Testis (tissue), 3 donors: ENCODE results near the gene SARDH. TPM values are rescaled to one million over a fixed set of nuclear protein-coding genes. Genes with fewer than 3 reads are reported as not detected.
A peak's percentile ranks its signal among the peaks of the same experiment; 100 is the strongest.

Source experiments
- DNase-seq: peaks from one replicate; pipeline ENCODE4 v3.0.0-alpha.2; 2019
- H3K27ac ChIP-seq, 2 donors: fragments of 200-600 bp; sonication (generic); one replicate each; pipeline ENCODE4 v1.5.1; 2019
- H3K27me3 ChIP-seq: fragments of 200-600 bp; sonication (generic); one replicate; pipeline ENCODE4 v1.5.1; 2019
- H3K36me3 ChIP-seq: fragments of 200-600 bp; sonication (generic); one replicate; pipeline ENCODE4 v1.5.1; 2017; ENCODE audit warnings: low read depth; ENCODE audit errors: missing control alignments
- H3K4me1 ChIP-seq: fragments of 200-600 bp; sonication (generic); one replicate; pipeline ENCODE4 v1.5.1; 2019
- H3K4me3 ChIP-seq, 2 donors: fragments of 200-600 bp; sonication (generic); one replicate each; pipeline ENCODE4 v1.5.1; 2017 to 2019
- H3K9me3 ChIP-seq: fragments of 200-600 bp; sonication (generic); one replicate; pipeline ENCODE4 v1.5.1; 2017
- POLR2A ChIP-seq: fragments of 450-650 bp; IDR thresholded peaks from one replicate; pipeline ENCODE4 v1.6.1; 2017; ENCODE audit warnings: antibody characterized with exemption, mild to moderate bottlenecking, moderate library complexity
- WGBS, 2 donors: methylation state at CpG; one replicate each; pipeline ENCODE4 v1.1.5; 2018; 5-methylcytosine and 5-hydroxymethylcytosine counted together
- intact Hi-C: fragments of 100-400 bp; cut with DNase I; formaldehyde crosslinking; loops from one replicate; pipeline ENCODE4 v1.15.1; 2023; ENCODE audit warnings: low total_unique reads
- polyA plus RNA-seq: library from polyadenylated mRNA; stranded (reverse); fragments of 350-450 nt; fragmentation: Illumina TruSeq; extraction: RNeasy Lipid Tissue Mini Kit (QIAGEN cat#74804); gene quantifications from one replicate; pipeline ENCODE4 v1.2.3, GENCODE V29; 2014; ENCODE audit warnings: low read depth, low replicate concordance; ENCODE audit not compliant: insufficient read depth
- total RNA-seq, 2 donors: library from RNA; depleted of rRNA; stranded (reverse); fragments of >200 nt; gene quantifications; one replicate each; pipeline ENCODE4 v1.2.3, GENCODE V29; 2016
- TF ChIP-seq, protein P1 (sequence below), 3 experiments: fragments of 450-650 bp in 2 of 3; fragments of 200-600 bp in 1 of 3; sonication (generic) in 1 of 3; IDR thresholded peaks; one replicate each; pipeline ENCODE4 v1.5.1; 2016 to 2019; ENCODE audit warnings: antibody characterized with exemption in 3 of 3, mild to moderate bottlenecking in 2 of 3, moderate library complexity in 1 of 3

The SARDH gene
- total and polyA plus RNA-seq, 3 donors from 2014 or later: 2.6 to 7.2 (median 5.1) TPM

DNA sequence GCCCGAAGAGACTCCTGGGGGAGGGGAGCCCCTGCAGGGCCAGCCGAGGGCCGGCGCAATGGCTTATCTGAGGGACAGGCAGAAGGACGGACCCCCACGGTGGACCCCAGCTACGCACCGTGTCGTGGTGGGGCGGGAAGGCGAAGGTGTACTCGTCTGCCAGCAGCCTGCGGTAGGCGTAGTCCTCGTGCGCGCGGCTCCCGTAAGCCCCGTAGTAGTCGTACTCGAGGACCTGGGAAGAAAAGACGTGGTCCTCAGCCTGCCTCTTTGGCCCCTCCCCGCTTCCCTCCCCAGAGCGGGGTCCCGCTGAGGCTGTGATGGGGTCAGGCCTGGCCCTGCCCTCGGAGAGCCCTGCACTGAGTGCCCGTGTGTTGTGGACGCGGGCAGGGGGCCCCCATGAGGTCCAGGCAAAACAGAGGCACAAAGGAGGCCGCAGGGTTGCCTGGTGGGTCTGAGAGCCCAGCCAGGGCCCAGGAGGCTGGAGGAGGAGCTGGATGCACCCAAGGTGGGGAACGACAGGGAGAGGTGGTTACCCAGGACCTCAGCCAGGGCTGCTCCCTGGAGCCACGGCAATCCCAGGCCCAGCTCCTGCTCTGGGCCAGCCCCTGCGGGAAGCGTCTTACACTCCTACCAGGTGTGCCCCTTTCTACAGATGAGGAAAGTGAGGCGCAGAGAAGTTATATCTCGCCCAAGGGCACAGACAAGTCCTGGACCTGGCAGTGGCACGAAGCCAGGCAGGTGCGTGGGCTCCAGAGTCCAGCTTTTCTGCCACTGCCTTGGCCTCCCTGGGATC, 35.2 kb downstream of the SARDH start:
- H3K4me3 ChIP-seq: peak overlapping the region in 1 of 2 donors; percentile 54
- intact Hi-C loops: no loop called here
- TF ChIP-seq, protein P1, sequence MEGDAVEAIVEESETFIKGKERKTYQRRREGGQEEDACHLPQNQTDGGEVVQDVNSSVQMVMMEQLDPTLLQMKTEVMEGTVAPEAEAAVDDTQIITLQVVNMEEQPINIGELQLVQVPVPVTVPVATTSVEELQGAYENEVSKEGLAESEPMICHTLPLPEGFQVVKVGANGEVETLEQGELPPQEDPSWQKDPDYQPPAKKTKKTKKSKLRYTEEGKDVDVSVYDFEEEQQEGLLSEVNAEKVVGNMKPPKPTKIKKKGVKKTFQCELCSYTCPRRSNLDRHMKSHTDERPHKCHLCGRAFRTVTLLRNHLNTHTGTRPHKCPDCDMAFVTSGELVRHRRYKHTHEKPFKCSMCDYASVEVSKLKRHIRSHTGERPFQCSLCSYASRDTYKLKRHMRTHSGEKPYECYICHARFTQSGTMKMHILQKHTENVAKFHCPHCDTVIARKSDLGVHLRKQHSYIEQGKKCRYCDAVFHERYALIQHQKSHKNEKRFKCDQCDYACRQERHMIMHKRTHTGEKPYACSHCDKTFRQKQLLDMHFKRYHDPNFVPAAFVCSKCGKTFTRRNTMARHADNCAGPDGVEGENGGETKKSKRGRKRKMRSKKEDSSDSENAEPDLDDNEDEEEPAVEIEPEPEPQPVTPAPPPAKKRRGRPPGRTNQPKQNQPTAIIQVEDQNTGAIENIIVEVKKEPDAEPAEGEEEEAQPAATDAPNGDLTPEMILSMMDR (IDR thresholded peaks at IDR 0.05): no peak
- TF ChIP-seq POLR2A: no peak
- no peaks in the 10 kb centered on the region for H3K36me3 ChIP-seq
- H3K27ac ChIP-seq: peak overlapping the region; percentile 24
- no peaks in the 10 kb centered on the region for H3K27me3 ChIP-seq
- peaks cover 17% of the 10 kb centered on the region for H3K4me1 ChIP-seq
- 38 to 42% methylated on average over 6 to 36 of the region's 39 CpGs for WGBS, 2 donors
- no peak for DNase-seq
- no peaks in the 10 kb centered on the region for H3K9me3 ChIP-seq

- intact Hi-C loops: no loop called here
- H3K4me3 ChIP-seq: peak overlapping the region in 1 of 2 donors; percentile 54
- TF ChIP-seq, protein P1 (IDR thresholded peaks at IDR 0.05): no peak
- no peak for TF ChIP-seq POLR2A
- H3K9me3 ChIP-seq: no peaks in the 10 kb centered on the region
- DNase-seq: no peak
- H3K27ac ChIP-seq: peak overlapping the region in 1 of 2 donors; percentile 24
- peaks cover 17% of the 10 kb centered on the region for H3K4me1 ChIP-seq
- WGBS, 2 donors: 31 to 39% methylated on average over 11 to 34 of the region's 39 CpGs
- no peaks in the 10 kb centered on the region for H3K27me3 ChIP-seq
- H3K36me3 ChIP-seq: no peaks in the 10 kb centered on the region
Observed at GRCh38 chr9:133701981-133702797, 36.0 kb downstream of the SARDH start.

DNA sequence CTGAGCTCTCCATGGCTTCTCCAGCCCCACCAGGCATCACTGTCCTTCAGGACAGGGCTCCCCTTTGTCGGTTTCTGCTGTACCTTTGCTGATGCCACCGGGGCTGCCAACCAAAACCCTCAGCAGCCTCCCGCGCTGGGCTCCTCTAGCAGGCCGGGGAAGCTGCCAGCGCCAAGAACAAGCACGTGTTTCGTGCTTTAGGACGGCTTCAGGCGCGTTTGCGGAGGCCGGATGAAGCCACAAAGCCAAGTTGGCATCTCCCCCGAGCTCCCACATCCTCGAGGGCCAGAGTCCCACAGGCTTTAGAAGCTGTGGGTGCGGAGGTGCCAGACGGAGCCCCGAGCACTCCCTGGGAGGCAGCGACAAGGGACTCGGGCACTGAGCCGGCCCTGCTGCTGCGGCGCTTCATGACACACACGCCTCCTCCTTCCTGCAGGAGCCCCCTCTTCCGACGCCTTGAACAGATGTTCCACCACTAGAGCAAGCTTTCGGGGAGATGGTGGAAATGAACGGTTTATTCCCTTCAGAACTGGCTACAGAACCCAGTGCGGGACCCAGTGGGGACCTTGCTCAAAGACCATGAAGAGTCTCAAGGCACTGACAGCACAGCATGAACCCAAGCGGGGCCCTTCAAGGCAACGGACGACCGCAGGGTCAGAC, 36.7 kb downstream of the SARDH start:
- TF ChIP-seq, protein P1 (IDR thresholded peaks at IDR 0.05): no peak
- no peak for TF ChIP-seq POLR2A
- Histone ChIP-seq H3K36me3 (no peaks in the 10 kb centered on the region), H3K27ac (no peak overlapping the region), H3K27me3 (no peaks in the 10 kb centered on the region), H3K9me3 (no peaks in the 10 kb centered on the region), H3K4me3 (no peak overlapping the region), H3K4me1 (peaks cover 17% of the 10 kb centered on the region)
- no peak for DNase-seq
- 63 to 88% methylated on average over 13 to 33 of the region's 33 CpGs for WGBS, 2 donors
- intact Hi-C loops: no loop called here

DNA sequence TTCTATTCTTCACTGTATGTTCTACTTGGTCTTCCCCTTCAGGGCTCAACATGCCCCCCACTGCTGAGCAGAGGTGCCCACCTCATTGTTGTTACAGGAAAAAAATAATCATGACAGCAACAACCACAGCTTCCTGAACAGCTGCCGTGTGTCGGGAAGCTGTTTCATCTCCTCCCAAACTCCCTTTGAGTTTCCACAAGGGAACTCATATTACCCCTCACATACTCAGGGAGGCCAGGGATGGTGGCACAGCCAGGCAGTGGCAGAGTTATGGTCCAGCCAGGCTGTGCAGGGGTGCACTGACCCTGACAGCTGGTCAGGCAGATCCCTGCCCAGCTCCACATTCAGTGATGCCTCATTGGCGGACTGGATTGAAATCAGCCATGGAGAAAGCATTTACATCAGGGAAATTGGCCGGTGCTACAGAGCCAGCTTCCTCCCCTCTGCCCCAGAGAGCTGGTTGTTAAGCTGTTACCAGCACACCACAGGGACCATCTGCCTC, 37.3 kb downstream of the SARDH start:
- DNase-seq: no peak
- no peaks in the 10 kb centered on the region for H3K36me3 ChIP-seq
- no peak overlapping the region for H3K27ac ChIP-seq
- peaks cover 17% of the 10 kb centered on the region for H3K4me1 ChIP-seq
- no peaks in the 10 kb centered on the region for H3K9me3 ChIP-seq
- H3K4me3 ChIP-seq: no peak overlapping the region
- TF ChIP-seq POLR2A: no peak
- TF ChIP-seq, protein P1 (IDR thresholded peaks at IDR 0.05): no peak
- 72 to 79% methylated on average over 3 to 4 of the region's 4 CpGs for WGBS, 2 donors
- intact Hi-C loops: no loop called here
- no peaks in the 10 kb centered on the region for H3K27me3 ChIP-seq
